Fibroblast of gingiva (primary cell): ENCODE measurements around the gene AZU1.

ENCODE experiments used
- DNase-seq: peaks from one replicate; pipeline ENCODE4 v3.0.0-alpha.2; 2011; ENCODE audit warnings: low read depth

Gene AZU1

DNA sequence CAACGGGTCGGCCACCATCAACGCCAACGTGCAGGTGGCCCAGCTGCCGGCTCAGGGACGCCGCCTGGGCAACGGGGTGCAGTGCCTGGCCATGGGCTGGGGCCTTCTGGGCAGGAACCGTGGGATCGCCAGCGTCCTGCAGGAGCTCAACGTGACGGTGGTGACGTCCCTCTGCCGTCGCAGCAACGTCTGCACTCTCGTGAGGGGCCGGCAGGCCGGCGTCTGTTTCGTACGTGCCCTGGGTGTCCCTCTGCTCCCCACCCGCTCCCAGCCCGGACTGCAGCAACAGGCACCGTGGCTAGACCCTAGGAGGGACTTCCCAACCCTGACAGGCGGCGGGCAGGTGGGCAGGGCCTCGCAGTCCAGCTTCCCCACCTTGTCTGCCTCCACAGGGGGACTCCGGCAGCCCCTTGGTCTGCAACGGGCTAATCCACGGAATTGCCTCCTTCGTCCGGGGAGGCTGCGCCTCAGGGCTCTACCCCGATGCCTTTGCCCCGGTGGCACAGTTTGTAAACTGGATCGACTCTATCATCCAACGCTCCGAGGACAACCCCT, 28.0 kb downstream of the AZU1 start:
- no peak for DNase-seq

DNA sequence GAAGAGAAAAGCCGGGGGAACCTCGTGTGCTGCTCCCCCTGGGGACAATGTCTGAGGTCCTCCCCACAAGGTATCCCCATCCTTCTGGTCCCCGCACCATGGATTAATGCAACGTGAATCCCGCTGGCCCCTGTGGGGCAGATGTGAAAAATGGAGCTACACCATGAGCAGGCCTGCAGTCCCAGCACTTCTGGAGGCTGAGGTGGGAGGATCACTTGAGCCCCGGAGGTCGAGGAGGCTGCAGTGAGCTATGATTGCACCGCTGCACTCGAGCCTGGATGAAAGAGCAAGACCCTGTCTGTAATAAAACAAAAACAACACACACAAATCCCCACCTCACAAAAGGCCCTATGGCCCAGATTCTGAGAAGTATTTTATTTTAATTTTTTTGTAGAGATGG, 30.6 kb downstream of the AZU1 start:
- DNase-seq = no peak

DNA sequence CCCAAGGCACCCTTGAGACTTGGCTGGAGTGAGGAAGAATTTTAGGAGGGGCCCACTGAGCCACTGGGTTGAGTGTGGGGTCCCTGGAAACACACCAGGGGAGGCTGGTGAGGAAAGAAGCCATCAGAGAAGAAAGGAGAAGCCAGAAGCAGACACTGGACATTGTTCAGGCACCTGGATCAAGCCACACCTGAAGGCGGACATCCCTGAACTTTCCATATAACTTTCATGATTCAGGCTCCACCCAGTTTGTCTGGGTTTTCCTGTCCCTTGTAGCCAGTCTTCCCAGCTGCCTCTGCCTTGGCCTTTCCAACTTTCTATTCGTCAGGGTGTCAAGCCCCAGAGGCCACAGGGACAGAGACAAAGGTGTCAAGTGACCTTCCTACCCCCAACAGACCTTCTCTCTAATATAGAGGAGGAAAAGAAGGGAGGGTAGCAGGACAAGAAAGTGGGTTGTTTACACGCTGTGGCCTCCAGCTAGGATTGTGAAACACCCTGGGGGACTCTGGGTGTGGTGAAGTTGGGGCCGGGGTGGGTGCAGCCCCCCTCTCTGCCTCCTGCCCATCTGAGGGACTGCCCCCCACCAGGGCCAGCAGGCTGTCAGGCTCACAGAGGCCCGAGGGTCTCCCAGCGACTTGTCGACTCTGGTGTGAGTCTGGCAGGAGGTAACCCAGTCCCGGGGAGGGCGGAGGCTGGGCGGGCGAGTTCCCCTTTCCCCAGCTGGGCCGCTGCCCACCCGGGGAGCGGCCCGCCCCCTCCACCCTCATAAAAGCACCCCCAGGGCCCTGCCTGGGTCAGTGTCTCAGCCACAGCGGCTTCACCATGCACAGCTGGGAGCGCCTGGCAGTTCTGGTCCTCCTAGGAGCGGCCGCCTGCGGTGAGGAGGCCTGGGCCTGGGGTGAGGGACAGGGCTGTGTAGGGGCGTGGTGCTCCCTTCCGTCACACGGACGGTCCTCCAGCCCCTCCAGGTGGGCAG, 31.5 kb downstream of the AZU1 start, which contains the start of gene CFD:
Gene CFD (plus strand): TSS at position 797 of the 976 bp plus-strand sequence. CDS start 26 bp downstream, at position 823.
- peak; percentile 84 for DNase-seq

DNA sequence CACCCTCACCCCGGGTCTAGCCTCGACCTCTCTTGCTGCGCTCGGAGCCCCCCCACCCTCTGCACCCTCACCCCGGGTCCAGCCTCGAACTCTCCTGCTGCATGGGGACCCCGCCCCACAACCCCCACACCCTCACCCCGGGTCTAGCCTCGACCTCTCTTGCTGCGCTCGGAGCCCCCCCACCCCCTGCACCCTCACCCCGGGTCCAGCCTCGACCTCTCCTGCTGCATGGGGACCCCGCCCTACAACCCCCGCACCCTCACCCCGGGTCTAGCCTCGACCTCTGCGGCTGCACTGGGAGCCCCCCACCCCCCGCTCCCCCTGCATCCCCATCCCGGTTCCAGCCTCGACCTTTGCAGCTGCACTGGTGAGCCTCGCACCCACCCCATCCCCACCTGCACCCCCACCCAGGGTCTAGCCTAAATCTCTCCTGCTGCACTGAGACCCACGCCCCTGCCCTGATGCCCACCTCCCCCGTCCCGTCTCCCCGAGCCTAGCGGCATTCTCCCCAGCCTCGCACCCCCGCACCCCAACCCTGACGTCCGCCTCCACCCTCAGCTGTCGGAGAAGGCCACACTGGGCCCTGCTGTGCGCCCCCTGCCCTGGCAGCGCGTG, 33.6 kb downstream of the AZU1 start:
- DNase-seq = no peak

GRCh38 chr19:861756-862580, 34.3 kb downstream of the AZU1 start:
- no peak for DNase-seq

DNA sequence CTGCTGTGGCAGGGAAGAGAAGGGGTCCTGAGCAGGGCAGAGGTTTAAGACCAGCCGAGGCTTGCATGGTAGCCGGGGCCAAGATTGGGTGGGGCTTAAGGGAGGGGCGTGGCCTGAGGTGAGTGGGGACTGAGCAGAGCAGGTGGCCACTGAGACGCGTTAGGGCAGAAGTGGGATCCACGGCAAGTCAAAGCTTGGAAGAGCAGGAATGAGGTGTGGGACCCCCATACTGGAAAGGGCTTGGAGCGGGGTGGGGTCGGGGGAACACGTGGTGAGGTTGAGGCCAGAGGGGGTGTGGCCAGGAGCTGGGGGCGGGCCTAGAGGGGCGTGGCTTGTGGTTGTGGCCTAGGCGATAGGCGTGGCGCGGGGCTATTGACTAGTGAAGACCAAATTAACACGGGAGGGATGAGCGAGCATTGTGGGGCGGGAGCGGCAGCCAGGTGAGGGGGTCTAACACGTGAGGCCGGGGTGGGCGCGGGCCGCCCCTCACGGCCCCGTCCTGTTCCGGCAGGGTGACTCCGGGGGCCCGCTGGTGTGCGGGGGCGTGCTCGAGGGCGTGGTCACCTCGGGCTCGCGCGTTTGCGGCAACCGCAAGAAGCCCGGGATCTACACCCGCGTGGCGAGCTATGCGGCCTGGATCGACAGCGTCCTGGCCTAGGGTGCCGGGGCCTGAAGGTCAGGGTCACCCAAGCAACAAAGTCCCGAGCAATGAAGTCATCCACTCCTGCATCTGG, 35.1 kb downstream of the AZU1 start:
- no peak for DNase-seq

GRCh38 chr19:863315-863620, 35.6 kb downstream of the AZU1 start:
- no peak for DNase-seq

DNA sequence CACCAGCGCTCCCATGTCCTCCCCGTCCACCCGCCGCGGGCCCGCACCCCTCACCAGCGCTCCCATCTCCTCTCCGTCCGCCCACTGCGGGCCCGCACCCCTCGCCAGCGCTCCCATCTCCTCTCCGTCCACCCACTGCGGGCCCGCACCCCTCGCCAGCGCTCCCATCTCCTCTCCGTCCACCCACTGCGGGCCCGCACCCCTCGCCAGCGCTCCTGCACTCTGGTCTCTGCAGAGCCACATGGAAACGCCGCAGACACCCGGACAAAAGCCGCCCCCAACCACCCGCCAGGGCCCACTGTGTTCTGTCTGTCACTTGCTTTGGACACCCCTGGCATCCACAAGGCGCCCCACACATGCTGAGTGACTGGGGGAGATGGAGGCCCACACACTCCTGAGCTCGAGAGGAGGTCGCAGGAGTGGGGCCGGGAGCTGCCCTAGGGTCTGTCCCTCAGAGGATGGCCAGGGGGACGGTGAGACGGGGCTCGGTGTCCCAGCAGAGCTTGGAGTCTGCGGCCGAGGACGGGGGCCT, 39.2 kb downstream of the AZU1 start:
- DNase-seq = peak; percentile 32

DNA sequence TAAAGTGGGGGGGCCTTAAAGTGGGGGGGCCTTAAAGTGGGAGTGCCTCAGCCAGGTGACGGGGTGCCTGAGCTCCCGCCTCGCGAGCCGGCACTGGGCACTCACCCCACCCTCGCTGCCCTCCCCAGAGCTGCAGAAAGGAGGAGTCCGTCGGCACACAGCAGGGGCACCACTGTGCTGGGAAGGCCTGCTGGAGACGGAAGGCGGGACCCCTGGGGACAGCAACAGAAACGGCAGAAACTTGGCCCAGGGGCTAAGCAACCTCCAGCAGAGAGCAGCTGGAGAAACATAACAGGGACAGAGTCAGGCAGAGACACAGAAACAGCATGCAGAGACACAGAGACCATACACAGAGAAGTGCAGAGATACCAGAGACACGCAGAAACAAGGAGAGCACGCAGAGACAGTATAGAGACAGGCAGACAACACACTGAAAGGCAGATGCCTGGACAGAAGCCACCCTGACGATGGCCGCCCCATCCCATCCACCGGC, 39.7 kb downstream of the AZU1 start:
- DNase-seq = peak; percentile 55

DNA sequence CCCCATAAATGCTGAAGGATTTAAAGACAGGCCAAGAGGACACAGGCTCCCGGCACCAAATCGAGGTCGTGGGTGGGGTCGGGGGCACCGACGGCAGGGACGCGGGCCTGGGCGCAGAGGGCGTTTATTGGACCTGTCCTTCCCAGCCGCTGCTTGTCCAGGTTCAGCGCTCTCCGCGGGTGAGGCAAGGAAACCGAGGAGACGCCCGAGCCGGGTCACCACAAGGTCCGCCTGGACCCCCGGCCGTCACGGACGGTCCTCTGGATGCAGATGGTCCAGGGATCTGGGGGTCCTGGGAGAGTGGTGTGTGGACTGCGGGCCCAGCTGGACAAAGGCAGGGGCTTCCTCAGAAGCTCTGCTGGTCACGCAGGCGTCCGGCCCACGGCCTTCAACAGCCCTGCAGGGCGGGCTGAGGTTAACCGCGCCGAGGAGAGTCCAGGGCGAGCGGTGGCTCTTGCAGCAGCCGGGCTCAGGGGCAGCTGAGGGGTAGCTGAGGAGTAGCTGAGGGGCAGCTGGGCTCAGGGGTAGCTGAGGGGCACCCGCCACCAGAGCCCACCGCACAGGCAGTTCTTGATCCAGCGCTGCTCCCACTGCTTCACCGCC, 40.3 kb downstream of the AZU1 start:
- DNase-seq = peak; percentile 32

DNA sequence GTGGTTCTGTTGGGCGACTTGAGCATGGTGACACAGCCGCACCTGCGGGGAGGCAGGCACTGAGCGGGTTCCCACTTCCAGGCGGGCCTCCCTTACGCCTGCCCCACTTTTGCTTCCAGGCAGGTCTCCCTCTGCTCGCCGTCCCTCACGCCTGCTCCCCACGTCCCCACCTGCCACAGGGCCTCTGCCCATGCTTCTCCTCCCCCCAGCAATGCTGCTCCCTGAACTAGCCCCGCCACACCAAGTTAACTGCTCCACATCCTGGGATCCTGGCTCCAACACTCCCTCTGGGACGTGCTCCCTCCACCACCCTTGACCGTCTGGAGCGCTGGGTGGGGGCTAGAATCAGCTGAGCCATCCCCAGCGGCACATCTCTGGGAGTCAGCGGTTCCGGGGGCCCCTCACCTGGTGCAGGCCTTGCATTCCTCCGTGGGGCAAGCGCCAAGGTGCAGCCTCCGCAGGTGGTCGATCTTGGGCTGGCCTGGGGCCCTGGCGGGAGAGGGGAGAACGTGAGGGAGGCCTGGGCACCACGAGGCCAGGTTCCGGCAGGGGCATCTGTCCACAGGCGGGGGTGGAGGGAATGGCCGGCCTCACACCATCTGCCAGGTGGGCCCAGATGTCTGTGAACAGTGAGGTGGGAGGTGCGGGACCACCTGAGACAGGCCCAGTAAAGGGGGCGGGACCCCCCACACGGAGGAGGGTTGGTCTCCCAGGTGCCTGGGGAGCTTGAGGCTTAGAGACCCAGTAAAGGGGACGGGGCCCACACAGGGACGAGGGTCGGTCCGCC, 41.0 kb downstream of the AZU1 start:
- peak; percentile 39 for DNase-seq

DNA sequence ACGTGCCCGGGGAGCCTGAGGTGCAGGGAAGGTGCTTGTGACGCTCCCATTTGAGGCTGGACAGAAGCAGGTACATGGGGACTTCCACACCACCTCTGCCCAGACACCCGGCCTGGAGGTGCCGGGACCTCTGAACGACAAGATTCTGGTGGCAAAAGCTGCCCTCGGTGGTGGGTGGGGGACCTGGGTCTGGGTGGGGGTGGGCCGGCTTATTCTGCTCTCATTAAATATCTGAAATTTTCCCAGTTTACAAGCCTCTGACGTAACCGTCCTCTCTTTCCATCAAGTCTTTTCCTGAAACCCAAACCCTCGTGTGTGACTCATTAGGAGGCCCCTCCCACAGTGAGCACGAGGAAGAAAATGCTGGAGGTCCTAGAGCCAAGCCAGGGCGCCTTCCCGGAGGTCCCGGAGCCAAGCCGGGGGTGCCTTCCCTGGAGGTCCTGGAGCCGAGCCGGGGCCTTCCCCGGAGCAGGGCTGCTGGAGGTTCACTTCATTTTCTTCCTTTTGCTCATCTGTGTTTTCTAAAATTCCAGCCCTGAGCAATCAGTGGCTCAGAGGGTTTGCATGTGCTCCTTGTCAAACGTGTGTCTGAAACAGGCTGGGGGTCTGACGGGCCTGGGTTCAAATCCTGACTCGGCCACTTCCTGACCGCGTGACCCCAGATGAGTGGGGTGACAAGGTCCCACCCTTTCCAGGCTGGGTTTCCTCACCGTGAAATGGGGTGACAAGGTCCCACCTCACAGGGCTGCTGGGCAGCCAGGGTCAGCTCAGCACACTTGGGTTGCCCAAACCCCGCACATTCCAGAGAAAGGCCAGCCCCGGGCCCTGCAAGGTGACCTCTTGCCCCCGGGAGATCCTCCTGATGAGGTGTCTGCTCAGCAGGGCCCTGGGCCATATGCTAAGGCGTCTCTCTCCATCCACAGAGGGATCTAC, 41.9 kb downstream of the AZU1 start:
- DNase-seq = peak; percentile 96

DNA sequence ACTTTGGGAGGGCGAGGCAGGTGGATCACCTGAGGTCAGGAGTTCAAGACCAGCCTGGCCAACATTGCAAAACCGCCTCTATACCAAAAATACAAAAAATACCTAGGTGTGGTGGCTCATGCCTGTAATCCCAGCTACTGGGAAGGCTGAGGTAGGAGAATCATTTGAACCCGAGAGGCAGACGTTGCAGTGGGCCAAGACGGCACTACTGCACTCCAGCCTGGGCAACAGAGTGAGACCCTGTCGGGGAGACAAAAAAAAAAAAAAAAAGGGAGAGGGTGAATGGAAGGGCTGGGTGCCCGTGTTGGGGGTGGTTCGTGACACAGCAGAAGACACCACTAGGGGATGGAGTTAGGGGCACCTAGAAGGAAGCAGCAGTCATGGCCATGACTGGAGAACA, 42.7 kb downstream of the AZU1 start:
- no peak for DNase-seq

DNA sequence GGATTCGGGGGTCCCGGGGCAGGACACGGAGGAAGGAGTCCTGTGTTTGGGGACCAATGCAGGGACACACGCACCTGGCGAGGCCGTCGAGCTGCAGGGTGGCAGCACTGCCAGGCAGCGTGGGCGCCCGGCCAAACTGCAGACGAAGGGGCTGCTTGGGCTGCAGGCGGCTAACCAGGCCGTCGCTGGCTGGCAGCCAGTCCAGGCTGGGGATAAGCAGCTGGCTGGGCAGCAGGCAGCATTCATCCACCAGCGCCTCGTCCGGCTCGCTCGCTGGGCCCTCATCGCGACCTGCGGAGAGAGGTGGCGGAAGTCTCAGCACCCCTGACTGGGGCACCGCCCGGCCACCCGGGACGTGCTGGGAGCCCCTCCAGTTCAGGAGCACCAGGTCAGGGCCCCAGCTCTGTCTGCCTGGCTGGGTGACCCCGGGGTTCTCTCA, 43.3 kb downstream of the AZU1 start:
- no peak for DNase-seq

DNA sequence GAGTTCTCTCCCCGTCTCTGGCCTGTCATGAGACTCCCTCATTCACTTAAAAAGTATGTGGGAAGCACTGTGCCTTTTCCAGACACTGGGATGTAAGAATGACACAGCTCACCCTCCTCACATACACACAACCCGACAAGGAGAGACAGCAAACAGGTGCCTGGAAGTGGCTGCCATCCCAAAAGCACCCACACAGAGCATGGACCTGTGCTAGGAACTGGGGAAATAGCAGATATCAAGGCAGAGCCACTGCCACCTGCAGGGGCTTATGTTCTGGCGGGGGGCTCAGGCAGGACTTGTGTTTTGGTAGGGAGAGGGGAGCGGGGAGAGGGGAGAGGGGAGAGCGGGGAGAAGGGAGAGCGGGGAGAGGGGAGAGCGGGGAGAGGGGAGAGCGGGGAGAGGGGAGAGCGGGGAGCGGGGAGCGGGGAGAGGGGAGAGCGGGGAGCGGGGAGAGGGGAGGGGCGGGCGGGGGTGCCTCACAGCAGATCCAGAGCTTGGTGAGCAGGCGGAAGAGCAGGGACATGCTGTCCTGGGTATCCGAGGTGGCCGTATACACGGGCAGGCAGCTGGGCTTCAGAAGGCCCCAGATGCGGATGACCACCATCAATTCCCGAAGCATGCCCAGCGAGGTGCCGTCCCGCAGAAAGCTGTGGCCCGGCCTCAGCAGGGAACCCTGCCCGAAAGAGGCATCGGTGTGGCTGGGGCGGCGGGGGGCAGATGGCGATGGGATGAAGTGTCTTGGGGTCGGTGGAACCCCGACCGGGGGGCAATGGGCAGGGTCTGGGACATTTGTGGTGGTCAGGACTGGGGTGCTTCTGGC, 44.0 kb downstream of the AZU1 start:
- no peak for DNase-seq

DNA sequence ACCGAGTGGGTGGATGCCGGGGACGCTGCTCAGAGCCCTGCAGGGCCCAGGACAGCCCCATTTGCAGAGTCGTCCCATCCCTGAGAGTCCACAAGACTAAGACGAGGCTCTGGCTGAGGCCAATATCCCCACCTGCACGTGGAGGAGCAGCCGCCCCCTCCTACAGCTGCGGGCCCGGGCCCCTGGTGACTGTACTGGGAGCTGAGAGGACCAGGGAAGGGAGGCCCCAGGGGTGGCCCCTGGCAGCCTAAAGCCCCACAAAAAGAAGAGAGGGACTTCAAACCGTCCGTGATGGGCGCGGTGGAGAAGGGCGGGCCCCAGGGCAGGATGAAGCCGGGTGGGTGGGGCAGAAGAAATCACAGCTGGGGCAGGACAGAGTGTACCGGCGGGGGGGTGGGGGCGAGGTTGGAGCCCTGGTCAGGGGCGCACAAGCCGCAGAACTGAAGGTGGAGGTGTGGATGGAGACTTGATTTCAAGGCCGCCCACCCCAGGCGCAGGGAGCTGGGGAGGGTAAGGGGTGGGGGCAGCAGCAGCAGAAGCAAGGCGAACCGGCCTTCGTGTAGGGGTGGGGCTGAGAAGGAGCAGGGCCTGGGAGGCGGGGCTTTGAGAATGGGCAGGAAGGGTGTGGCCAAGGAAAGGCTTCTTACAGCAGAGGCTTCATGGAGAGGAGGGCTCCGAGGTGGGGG, 44.8 kb downstream of the AZU1 start:
- peak; percentile 72 for DNase-seq

DNA sequence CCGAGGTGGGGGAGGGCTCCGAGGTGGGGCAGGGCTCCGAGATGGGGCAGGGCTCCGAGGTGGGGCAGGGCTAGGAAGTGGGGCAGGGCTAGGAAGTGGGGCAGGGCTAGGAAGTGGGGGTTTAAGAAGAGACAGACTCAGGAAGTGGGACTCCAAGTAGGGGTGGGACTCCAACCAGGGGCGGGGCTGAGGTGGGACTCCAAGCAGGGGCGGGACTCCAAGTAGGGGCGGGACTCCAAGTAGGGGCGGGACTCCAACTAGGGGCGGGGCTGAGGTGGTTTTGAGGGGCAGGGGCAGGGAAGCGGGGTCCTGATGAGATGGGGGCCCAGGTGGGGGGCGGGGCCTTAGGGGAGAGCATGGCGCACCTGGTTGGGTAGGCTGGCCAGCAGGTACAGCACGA, 45.4 kb downstream of the AZU1 start:
- no peak for DNase-seq
